WTC11 (cell line): ENCODE results near the gene ZBTB16. TPM values are rescaled to one million over a fixed set of nuclear protein-coding genes. Genes with fewer than 3 reads are reported as not detected.

Experiments used
- ATAC-seq: fragments of 200-7000 bp; cut with Tn5 transposase; 2 replicates; pipeline ENCODE4 v1.10.0; 2021; ENCODE audit warnings: mild to moderate bottlenecking, moderate library complexity
- CTCF ChIA-PET: fragments of 300-600 bp; sonication (Branson Sonifier 250); formaldehyde crosslinking; loops from one replicate; lab custom pipeline; 2021; ENCODE audit warnings: antibody characterized with exemption; lab: Charles Lee
- POLR2A ChIA-PET: fragments of 350-600 bp; sonication (Branson Sonifier 250); formaldehyde crosslinking; loops from one replicate; lab custom pipeline; 2021; ENCODE audit warnings: antibody characterized with exemption; lab: Charles Lee
- DNase-seq: peaks from one replicate; pipeline ENCODE4 v3.0.0; 2021; ENCODE audit warnings: low spot score
- H3K27ac Mint-ChIP-seq: 2 replicates; pipeline ENCODE4 v1.8.0; 2021; ENCODE audit warnings: mixed read lengths
- H3K27me3 Mint-ChIP-seq: 2 replicates; pipeline ENCODE4 v1.8.0; 2021; ENCODE audit warnings: low read depth, mild to moderate bottlenecking, moderate library complexity, mixed read lengths
- H3K36me3 Mint-ChIP-seq: 2 replicates; pipeline ENCODE4 v1.8.0; 2021; ENCODE audit warnings: mixed read lengths
- H3K4me1 Mint-ChIP-seq: 2 replicates; pipeline ENCODE4 v1.8.0; 2022; ENCODE audit warnings: mixed read lengths
- H3K4me3 Mint-ChIP-seq: 2 replicates; pipeline ENCODE4 v1.8.0; 2021; ENCODE audit warnings: mild to moderate bottlenecking, moderate library complexity, mixed read lengths
- H3K9me3 Mint-ChIP-seq: 2 replicates; pipeline ENCODE4 v1.8.0; 2021; ENCODE audit warnings: mixed read lengths
- CREB1 ChIP-seq: sonication (generic); formaldehyde crosslinking; IDR thresholded peaks from 2 replicates; pipeline ENCODE4 v1.8.0; 2023; ENCODE audit warnings: mild to moderate bottlenecking, missing genetic modification reagents
- FOXJ3 ChIP-seq: sonication (generic); formaldehyde crosslinking; IDR thresholded peaks from 2 replicates; pipeline ENCODE4 v1.9.0; 2021; ENCODE audit warnings: missing genetic modification reagents, mild to moderate bottlenecking, borderline replicate concordance
- GTF2I ChIP-seq: fragments of 250-450 bp; sonication (Bioruptor Pico); conservative IDR thresholded peaks from 2 replicates; pipeline ENCODE4 v1.4.0; 2021; ENCODE audit warnings: mild to moderate bottlenecking
- SP1 ChIP-seq: sonication (generic); formaldehyde crosslinking; conservative IDR thresholded peaks from 2 replicates; pipeline ENCODE4 v1.8.1; 2022; ENCODE audit warnings: missing genetic modification reagents
- TEAD1 ChIP-seq: sonication (generic); formaldehyde crosslinking; IDR thresholded peaks from 2 replicates; pipeline ENCODE4 v1.8.0; 2022; ENCODE audit warnings: mild to moderate bottlenecking, missing genetic modification reagents
- ZNF263 ChIP-seq: sonication (generic); formaldehyde crosslinking; IDR thresholded peaks from 2 replicates; pipeline ENCODE4 v1.8.1; 2022; ENCODE audit warnings: low read depth, mild to moderate bottlenecking, moderate library complexity, missing genetic modification reagents
- ZNF281 ChIP-seq: sonication (generic); formaldehyde crosslinking; IDR thresholded peaks from 2 replicates; pipeline ENCODE4 v1.8.0; 2023; ENCODE audit warnings: mild to moderate bottlenecking, missing genetic modification reagents
- ZNF396 ChIP-seq: fragments of 250-450 bp; sonication (Bioruptor Pico); IDR thresholded peaks from 2 replicates; pipeline ENCODE4 v1.8.0; 2021; ENCODE audit warnings: mild to moderate bottlenecking, moderate library complexity, borderline replicate concordance
- total RNA-seq: library from RNA; stranded (reverse); gene quantifications from 3 replicates; pipeline ENCODE4 v1.2.3, GENCODE V29; 2021
- TF ChIP-seq, protein P1 (sequence below): sonication (generic); formaldehyde crosslinking; IDR thresholded peaks from 2 replicates; pipeline ENCODE4 v1.8.1; 2022; ENCODE audit warnings: mild to moderate bottlenecking, moderate library complexity, missing genetic modification reagents
- TF ChIP-seq, protein P2 (sequence below): sonication (generic); formaldehyde crosslinking; IDR thresholded peaks from 2 replicates; pipeline ENCODE4 v1.8.0; 2022; ENCODE audit warnings: mild to moderate bottlenecking, missing genetic modification reagents
- TF ChIP-seq, protein P3 (sequence below): sonication (generic); formaldehyde crosslinking; IDR thresholded peaks from 2 replicates; pipeline ENCODE4 v1.8.1; 2022; ENCODE audit warnings: low read depth, missing genetic modification reagents, borderline replicate concordance
- TF ChIP-seq, protein P4 (sequence below): sonication (generic); formaldehyde crosslinking; IDR thresholded peaks from 2 replicates; pipeline ENCODE4 v1.8.1; 2023; ENCODE audit warnings: mild to moderate bottlenecking, missing genetic modification reagents, borderline replicate concordance
- TF ChIP-seq, protein P5 (sequence below): sonication (generic); formaldehyde crosslinking; IDR thresholded peaks from 2 replicates; pipeline ENCODE4 v1.8.1; 2022; ENCODE audit warnings: low read depth, mild to moderate bottlenecking, moderate library complexity, missing genetic modification reagents, borderline replicate concordance
- TF ChIP-seq, protein P6 (sequence below): sonication (generic); formaldehyde crosslinking; IDR thresholded peaks from 2 replicates; pipeline ENCODE4 v1.8.0; 2022; ENCODE audit warnings: missing genetic modification reagents

ZBTB16 gene
- total RNA-seq, 1 experiment from 2014 or later = 0.57 TPM

DNA sequence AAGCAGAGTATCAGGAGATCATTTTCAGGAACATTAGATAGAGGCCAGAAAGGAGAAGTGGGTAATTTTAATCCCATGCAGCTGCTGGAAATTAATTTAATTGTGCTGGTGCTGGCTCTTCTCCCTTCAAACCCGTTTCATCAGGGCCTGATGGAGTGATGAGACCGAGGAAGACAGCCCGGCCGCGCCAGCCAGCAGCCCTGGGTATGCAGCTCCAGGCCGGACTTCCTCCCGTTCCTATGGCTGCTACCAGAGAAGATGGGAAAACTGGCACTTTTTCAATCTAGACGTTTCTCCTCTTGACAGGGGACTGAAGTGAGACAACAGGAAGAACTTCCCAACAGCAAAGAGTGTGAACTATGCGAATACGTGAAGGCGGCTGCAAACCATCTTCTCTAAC is 24.6 kb upstream of the ZBTB16 start:
- ChIA-PET CTCF (interaction anchor here (0.8 to 7.3 kb wide), 14 partner anchors 9 to 355 kb away, joined by 3 to 102 read pairs (median 6); partner anchors contain the start of gene ZBTB16), POLR2A (no interaction called here)
- Mint-ChIP-seq H3K36me3 (no peaks in the 10 kb centered on the region), H3K9me3 (no peaks in the 10 kb centered on the region), H3K27ac (no peak overlapping the region), H3K27me3 (no peaks in the 10 kb centered on the region; the same call in none of the 2 replicates), H3K4me3 (no peak overlapping the region), H3K4me1 (no peaks in the 10 kb centered on the region)
- ATAC-seq (no peak), DNase-seq (no peak)
- TF ChIP-seq, protein P1, sequence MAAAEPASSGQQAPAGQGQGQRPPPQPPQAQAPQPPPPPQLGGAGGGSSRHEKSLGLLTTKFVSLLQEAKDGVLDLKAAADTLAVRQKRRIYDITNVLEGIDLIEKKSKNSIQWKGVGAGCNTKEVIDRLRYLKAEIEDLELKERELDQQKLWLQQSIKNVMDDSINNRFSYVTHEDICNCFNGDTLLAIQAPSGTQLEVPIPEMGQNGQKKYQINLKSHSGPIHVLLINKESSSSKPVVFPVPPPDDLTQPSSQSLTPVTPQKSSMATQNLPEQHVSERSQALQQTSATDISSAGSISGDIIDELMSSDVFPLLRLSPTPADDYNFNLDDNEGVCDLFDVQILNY = no peak
- TF ChIP-seq, protein P2, sequence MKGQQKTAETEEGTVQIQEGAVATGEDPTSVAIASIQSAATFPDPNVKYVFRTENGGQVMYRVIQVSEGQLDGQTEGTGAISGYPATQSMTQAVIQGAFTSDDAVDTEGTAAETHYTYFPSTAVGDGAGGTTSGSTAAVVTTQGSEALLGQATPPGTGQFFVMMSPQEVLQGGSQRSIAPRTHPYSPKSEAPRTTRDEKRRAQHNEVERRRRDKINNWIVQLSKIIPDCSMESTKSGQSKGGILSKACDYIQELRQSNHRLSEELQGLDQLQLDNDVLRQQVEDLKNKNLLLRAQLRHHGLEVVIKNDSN = no peak
- TF ChIP-seq, protein P3, sequence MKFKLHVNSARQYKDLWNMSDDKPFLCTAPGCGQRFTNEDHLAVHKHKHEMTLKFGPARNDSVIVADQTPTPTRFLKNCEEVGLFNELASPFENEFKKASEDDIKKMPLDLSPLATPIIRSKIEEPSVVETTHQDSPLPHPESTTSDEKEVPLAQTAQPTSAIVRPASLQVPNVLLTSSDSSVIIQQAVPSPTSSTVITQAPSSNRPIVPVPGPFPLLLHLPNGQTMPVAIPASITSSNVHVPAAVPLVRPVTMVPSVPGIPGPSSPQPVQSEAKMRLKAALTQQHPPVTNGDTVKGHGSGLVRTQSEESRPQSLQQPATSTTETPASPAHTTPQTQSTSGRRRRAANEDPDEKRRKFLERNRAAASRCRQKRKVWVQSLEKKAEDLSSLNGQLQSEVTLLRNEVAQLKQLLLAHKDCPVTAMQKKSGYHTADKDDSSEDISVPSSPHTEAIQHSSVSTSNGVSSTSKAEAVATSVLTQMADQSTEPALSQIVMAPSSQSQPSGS = no peak
- no peak for TF ChIP-seq ZNF396 (CRISPR knock-in tag)
- no peak for TF ChIP-seq GTF2I
- no peak for TF ChIP-seq ZNF263 (CRISPR knock-in tag)
- TF ChIP-seq, protein P4, sequence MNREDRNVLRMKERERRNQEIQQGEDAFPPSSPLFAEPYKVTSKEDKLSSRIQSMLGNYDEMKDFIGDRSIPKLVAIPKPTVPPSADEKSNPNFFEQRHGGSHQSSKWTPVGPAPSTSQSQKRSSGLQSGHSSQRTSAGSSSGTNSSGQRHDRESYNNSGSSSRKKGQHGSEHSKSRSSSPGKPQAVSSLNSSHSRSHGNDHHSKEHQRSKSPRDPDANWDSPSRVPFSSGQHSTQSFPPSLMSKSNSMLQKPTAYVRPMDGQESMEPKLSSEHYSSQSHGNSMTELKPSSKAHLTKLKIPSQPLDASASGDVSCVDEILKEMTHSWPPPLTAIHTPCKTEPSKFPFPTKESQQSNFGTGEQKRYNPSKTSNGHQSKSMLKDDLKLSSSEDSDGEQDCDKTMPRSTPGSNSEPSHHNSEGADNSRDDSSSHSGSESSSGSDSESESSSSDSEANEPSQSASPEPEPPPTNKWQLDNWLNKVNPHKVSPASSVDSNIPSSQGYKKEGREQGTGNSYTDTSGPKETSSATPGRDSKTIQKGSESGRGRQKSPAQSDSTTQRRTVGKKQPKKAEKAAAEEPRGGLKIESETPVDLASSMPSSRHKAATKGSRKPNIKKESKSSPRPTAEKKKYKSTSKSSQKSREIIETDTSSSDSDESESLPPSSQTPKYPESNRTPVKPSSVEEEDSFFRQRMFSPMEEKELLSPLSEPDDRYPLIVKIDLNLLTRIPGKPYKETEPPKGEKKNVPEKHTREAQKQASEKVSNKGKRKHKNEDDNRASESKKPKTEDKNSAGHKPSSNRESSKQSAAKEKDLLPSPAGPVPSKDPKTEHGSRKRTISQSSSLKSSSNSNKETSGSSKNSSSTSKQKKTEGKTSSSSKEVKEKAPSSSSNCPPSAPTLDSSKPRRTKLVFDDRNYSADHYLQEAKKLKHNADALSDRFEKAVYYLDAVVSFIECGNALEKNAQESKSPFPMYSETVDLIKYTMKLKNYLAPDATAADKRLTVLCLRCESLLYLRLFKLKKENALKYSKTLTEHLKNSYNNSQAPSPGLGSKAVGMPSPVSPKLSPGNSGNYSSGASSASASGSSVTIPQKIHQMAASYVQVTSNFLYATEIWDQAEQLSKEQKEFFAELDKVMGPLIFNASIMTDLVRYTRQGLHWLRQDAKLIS (CRISPR knock-in tag) = no peak
- TF ChIP-seq ZNF281 (CRISPR knock-in tag) = no peak
- TF ChIP-seq, protein P5, sequence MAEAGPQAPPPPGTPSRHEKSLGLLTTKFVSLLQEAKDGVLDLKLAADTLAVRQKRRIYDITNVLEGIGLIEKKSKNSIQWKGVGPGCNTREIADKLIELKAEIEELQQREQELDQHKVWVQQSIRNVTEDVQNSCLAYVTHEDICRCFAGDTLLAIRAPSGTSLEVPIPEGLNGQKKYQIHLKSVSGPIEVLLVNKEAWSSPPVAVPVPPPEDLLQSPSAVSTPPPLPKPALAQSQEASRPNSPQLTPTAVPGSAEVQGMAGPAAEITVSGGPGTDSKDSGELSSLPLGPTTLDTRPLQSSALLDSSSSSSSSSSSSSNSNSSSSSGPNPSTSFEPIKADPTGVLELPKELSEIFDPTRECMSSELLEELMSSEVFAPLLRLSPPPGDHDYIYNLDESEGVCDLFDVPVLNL (CRISPR knock-in tag) = no peak
- TF ChIP-seq TEAD1 (CRISPR knock-in tag) = no peak
- no peak for TF ChIP-seq SP1 (CRISPR knock-in tag)
- TF ChIP-seq, protein P6, sequence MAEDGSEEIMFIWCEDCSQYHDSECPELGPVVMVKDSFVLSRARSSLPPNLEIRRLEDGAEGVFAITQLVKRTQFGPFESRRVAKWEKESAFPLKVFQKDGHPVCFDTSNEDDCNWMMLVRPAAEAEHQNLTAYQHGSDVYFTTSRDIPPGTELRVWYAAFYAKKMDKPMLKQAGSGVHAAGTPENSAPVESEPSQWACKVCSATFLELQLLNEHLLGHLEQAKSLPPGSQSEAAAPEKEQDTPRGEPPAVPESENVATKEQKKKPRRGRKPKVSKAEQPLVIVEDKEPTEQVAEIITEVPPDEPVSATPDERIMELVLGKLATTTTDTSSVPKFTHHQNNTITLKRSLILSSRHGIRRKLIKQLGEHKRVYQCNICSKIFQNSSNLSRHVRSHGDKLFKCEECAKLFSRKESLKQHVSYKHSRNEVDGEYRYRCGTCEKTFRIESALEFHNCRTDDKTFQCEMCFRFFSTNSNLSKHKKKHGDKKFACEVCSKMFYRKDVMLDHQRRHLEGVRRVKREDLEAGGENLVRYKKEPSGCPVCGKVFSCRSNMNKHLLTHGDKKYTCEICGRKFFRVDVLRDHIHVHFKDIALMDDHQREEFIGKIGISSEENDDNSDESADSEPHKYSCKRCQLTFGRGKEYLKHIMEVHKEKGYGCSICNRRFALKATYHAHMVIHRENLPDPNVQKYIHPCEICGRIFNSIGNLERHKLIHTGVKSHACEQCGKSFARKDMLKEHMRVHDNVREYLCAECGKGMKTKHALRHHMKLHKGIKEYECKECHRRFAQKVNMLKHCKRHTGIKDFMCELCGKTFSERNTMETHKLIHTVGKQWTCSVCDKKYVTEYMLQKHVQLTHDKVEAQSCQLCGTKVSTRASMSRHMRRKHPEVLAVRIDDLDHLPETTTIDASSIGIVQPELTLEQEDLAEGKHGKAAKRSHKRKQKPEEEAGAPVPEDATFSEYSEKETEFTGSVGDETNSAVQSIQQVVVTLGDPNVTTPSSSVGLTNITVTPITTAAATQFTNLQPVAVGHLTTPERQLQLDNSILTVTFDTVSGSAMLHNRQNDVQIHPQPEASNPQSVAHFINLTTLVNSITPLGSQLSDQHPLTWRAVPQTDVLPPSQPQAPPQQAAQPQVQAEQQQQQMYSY = no peak
- no peak for TF ChIP-seq CREB1
- no peak for TF ChIP-seq FOXJ3 (CRISPR knock-in tag)
